ENCODE results near the gene ST7.

GRCh38 chr7:116922545-116922944 is 30.8 kb upstream of the ST7 start:
- TF ChIP-seq REST (IDR thresholded peaks at IDR 0.05; ENCODE audit: insufficient read depth in 1 of 2, low read depth in 2 of 2, low read length in 1 of 2) = no peak
- no peak for TF ChIP-seq CTCF (IDR thresholded peaks at IDR 0.05)
- TF ChIP-seq TCF7L2 (IDR thresholded peaks at IDR 0.05; ENCODE audit: low read depth, low read length) = no peak
- no peak for TF ChIP-seq POLR2AphosphoS5 (IDR thresholded peaks at IDR 0.05; ENCODE audit: low read depth, low read length)
- TF ChIP-seq SIN3A (IDR thresholded peaks at IDR 0.05; ENCODE audit: borderline replicate concordance, insufficient read depth, low read depth, low read length) = no peak

All from Panc1 (cell line).